GM10266 (cell line): Measurements from ENCODE around the gene ARHGAP23.

Experiments
- DNase-seq: peaks from one replicate; pipeline ENCODE4 v3.0.0; 2012; ENCODE audit errors: extremely low spot score
- TF ChIP-seq, protein P1 (sequence below): IDR thresholded peaks from 2 replicates; pipeline ENCODE4 v1.5.1; 2012; ENCODE audit warnings: mild to moderate bottlenecking, low read depth; ENCODE audit not compliant: control insufficient read depth, insufficient read depth; ENCODE audit errors: missing control alignments

ARHGAP23 gene

DNA sequence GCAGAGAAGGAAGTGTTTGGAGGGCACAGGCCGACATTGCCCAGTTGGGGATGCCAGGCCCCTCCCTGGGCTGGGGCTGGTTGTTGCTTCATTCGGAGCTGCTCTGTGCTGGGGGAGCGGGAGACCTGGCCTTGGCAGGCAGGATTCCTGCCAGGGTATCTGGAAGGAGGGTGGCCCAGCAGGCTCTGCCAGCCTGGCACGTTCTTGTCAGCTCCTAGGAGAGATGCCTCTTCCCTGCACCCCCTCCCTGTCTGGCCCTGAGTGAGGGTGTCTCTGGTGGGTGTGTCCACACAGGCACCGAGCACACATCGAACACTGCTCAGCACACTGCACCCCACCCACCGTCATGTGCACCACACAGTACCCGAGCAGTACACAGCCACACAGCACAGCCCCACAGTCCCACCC is 35.2 kb downstream of the ARHGAP23 start:
- DNase-seq: peak; percentile 12

DNA sequence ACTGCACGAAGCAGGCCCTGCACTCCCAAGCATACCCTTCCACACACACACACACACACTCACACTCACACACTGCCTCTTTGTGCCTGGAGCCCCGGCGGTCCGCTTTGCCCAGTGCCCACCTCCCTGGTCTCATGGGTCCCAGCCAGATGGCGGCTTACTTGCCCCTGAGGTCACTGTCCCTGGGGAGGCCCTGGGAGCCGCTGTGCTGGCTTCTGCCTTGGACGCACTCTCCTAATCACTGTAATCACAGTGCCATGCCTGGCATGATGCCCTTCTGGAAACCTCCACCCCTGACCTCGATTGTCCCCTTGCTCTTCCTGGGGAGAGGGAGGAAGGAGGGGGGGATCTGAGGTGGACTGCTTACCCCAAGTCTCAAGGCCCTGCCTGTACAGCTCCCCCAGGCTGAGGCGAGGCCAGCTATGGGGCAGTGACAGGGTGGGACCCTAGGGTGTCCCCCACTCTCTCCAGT is 36.0 kb downstream of the ARHGAP23 start:
- no peak for DNase-seq
- TF ChIP-seq, protein P1, sequence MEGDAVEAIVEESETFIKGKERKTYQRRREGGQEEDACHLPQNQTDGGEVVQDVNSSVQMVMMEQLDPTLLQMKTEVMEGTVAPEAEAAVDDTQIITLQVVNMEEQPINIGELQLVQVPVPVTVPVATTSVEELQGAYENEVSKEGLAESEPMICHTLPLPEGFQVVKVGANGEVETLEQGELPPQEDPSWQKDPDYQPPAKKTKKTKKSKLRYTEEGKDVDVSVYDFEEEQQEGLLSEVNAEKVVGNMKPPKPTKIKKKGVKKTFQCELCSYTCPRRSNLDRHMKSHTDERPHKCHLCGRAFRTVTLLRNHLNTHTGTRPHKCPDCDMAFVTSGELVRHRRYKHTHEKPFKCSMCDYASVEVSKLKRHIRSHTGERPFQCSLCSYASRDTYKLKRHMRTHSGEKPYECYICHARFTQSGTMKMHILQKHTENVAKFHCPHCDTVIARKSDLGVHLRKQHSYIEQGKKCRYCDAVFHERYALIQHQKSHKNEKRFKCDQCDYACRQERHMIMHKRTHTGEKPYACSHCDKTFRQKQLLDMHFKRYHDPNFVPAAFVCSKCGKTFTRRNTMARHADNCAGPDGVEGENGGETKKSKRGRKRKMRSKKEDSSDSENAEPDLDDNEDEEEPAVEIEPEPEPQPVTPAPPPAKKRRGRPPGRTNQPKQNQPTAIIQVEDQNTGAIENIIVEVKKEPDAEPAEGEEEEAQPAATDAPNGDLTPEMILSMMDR: no peak

More for the DNA sequence above, 35.2 kb downstream of the ARHGAP23 start:
- TF ChIP-seq, protein P1: no peak

DNA sequence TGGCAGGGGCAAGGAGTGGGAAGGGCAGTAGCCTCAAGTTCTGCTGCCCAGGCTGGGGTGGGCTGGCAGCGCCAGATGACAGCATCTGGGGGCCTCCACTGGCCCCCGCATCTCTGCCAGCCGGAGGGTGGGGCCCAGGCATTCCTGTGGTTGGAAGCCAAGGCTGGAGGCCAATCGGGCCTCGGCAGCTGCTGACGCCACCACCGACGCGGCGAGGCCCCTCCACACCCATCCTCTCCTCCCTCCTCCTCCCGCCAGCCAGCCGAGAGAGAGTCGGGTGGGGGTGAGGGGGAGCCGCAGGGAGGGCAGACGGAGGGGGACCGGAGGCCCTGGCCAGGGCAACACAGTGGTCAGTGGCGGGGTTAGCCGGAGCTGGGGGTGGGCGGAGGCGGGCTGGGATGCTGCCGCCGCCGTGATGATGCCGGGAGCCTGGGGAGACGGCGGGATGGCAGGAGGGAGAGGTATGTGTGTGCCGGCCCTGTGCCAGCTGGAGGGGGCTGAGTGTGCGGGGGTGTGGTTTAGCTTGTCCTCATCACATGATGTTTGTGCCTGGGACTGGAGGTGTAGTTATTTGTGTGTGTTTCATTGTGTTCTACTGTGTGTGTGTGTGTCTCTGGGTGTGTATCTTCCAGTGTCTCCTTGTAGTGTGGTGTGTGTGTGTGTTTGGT is 36.6 kb downstream of the ARHGAP23 start:
- TF ChIP-seq, protein P1: no peak
- DNase-seq: peak; percentile 22

DNA sequence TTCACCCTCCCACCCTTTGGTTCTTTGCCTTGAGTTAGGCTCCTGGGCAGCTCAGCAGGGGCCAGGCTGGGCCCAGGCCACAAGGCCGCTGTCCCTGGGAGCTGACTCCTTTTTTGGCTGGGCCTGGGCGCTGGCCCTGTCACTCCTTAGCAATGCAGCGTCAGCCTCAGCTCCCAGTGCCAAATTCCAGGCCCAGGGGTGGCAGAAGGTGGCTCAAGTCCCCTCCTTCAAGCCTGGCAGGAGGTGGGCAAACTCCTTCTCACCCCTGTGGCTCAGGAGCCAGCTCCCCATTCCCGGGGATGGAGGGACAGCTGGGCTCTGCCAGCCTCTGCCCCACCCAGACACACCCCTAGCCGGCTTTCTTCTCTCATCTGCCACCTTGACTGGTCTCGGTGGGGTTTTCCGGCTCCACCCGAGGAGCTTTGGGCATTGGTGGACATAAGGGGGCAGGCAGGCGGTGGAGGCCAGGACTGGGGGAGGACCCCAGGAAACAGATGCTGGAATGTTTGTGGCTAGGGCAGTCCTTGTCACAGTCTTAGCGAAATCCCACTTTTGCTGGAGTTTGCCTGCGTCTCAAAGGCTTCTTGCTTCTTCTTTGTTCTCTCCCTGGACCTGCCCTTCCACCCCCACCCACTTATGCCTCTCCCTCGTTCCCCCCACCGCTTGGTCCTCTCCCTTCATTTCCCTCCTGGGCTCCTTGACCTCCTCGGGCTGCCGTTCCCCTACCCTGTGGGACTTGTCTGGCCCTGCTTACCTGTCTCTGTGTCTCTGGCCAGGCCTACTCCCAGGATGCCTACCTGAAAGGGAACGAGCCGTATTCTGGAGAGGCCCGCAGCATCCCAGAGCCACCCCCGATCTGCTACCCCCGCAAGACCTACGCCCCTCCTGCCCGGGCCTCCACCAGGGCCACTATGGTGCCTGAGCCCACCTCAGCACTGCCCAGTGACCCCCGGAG is 37.4 kb downstream of the ARHGAP23 start:
- DNase-seq: peak; percentile 38
- TF ChIP-seq, protein P1: no peak

DNA sequence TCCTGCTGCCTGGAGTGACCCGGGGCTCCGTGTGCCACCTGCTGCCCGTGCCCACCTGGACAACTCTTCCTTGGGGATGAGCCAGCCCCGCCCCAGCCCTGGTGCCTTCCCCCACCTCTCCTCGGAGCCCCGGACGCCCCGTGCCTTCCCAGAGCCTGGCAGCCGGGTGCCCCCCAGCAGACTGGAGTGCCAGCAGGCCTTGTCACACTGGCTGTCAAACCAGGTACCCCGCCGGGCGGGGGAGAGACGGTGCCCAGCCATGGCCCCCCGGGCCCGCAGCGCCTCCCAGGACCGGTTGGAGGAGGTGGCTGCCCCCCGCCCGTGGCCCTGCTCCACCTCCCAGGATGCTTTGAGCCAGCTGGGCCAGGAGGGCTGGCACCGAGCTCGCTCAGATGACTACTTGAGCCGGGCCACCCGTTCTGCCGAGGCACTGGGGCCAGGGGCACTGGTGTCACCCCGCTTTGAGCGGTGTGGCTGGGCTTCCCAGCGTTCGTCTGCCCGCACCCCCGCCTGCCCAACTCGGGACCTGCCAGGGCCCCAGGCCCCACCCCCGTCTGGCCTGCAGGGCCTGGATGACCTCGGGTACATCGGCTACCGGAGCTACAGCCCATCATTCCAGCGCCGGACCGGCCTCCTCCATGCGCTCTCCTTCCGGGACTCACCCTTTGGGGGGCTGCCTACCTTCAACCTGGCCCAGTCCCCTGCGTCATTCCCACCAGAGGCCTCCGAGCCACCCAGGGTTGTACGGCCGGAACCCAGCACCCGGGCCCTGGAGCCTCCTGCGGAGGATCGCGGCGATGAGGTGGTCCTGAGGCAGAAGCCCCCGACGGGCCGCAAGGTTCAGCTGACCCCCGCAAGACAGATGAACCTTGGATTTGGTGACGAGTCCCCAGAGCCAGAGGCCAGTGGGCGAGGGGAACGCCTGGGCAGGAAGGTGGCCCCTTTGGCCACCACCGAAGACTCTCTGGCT is 38.4 kb downstream of the ARHGAP23 start:
- DNase-seq: peak; percentile 10
- TF ChIP-seq, protein P1: no peak

DNA sequence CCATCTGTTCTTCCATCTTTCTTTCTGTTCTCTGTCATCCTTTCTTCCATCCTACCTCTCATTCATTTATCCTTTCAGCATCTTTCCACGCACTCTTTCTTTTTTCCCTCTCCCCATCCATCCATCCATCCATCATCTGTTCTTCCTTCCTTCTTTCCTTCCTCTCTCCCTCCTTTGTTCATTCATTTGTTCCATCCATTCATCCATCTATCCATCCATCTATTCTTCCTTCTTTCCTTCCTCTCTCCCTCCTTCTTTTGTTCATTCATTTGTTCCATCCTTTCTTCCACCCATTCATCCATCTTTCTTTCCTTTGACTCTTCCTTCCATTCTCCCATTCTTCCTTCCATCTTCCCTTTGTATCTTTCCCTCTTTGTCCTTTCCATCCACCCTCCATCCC is 39.2 kb downstream of the ARHGAP23 start:
- TF ChIP-seq, protein P1: no peak
- DNase-seq: no peak
